ENCODE results near the gene SLCO2A1.

DNA sequence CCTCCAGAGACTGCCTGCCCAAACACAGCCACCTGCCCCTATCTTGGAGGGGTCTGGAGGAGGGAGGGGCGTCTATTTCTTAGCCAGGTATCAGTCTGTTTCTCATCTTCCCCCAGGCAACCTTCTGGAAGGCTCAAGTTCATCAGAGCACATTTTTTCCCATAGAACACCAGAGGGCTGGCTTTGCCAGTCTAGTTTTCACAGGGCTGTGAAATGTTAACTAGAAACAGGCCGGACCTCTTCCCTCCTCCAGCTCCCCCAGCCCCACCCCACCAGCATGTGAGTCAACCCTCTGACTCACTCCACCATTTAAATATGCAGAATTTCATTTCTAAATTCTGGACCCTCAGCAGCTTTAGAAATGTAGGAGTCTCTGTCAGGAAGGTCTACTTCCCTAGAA lies 66.9 kb downstream of the SLCO2A1 start:
- TF ChIP-seq ARNTL (CRISPR knock-in tag; IDR thresholded peaks at IDR 0.05; ENCODE audit: borderline replicate concordance, low read depth) (no peak), ZC3H10 (CRISPR knock-in tag; IDR thresholded peaks at IDR 0.05) (no peak), RARB (CRISPR knock-in tag; IDR thresholded peaks at IDR 0.05) (no peak)
